ACC112 (cell line): ENCODE results near the gene AAK1.
"Not testable (repeated sequence)": the region's sequence is repeated elsewhere in the genome, so short reads cannot be mapped to it uniquely, and the experiment has no call there.

Experiments used
- H2AFZ ChIP-seq: fragments of 200-600 bp; sonication (generic); one replicate; pipeline ENCODE4 v1.6.0; 2017; ENCODE audit warnings: antibody characterized with exemption, low read length; ENCODE audit not compliant: unreplicated experiment
- H3K27ac ChIP-seq: fragments of 200-600 bp; sonication (generic); 2 replicates; pipeline ENCODE4 v1.5.1; 2014; ENCODE audit warnings: low read depth, mild to moderate bottlenecking, antibody characterized with exemption, low read length, moderate library complexity
- H3K27me3 ChIP-seq: fragments of 200-600 bp; sonication (generic); 2 replicates; pipeline ENCODE4 v1.6.1; 2014; ENCODE audit warnings: mild to moderate bottlenecking, antibody characterized with exemption, low read length, moderate library complexity, mixed read lengths; ENCODE audit not compliant: insufficient read depth
- H3K36me3 ChIP-seq: fragments of 200-600 bp; sonication (generic); 2 replicates; pipeline ENCODE4 v1.6.1; 2016; ENCODE audit warnings: mild to moderate bottlenecking, antibody characterized with exemption, low read length, moderate library complexity, mixed read lengths; ENCODE audit not compliant: insufficient read depth
- H3K4me1 ChIP-seq: fragments of 200-600 bp; sonication (generic); one replicate; pipeline ENCODE4 v1.6.1; 2016; ENCODE audit warnings: low read length, mixed read lengths; ENCODE audit not compliant: insufficient read depth, unreplicated experiment, control insufficient read depth
- H3K4me3 ChIP-seq: fragments of 200-600 bp; sonication (generic); 2 replicates; pipeline ENCODE4 v1.5.1; 2014; ENCODE audit warnings: mild to moderate bottlenecking, low read depth, low read length
- H3K79me2 ChIP-seq: fragments of 200-600 bp; sonication (generic); one replicate; pipeline ENCODE4 v1.6.0; 2016; ENCODE audit warnings: low read length; ENCODE audit not compliant: control insufficient read depth, unreplicated experiment, insufficient read depth

Gene AAK1

DNA sequence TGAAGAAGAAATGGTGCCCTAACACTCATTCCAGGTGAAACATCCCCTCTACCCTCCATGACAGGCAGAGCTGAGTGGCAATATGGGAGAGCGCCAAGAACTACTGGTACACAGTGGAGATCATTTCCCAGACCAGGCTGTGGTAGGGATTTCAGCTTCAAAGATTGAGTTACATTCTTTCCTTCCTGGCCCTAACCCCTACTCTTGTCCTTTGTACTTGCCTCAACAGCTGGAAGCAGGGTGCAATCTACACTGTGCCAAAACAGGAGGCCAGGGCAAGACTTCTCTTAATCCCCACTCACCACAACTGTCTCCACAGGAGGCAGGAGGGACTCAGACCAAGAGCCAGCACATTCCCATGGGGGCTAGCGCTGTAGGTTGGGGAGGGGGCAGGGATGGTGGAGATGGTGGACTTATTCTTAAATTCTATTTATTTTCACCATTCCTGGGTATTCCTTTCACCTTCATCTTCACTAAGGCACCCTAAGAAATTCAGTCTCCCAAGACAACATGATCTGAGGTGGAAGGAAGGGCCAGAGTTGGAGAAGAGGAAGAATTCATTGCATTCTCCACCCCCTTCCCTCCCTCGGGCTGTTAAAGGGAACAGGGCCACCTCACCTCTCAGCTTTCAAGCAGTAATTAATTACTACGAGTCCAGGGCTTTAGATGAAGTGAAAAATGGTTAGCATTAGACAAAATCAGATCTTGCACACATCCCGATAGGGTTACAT lies 65.9 kb downstream of the AAK1 start:
- Histone ChIP-seq H3K4me3 (no peak overlapping the region), H3K27ac (no peak overlapping the region), H3K27me3 (no peaks in the 10 kb centered on the region), H3K79me2 (peaks cover 61% of the 10 kb centered on the region), H3K4me1 (peaks cover 15% of the 10 kb centered on the region), H3K36me3 (no peaks in the 10 kb centered on the region), H2AFZ (no peak overlapping the region)

DNA sequence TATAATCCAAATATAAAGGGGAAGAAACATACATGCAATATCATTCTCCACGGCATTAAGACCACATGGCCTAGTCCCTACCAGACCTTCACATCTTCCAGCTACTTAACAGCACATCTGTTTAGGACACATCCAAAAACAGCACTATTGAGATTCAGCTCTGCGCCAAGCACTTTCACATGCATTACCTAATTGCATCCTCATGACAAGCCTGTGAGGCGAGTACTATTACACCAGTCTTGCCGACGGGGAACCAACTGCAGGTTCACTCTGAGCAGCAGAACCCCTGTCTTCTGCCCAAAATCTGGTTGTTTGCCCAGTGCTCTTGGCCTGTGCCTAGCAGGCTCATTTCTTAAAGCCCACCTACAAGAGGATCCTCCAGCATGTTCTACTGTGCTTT lies 66.7 kb downstream of the AAK1 start:
- Histone ChIP-seq H2AFZ (no peak overlapping the region), H3K27ac (no peak overlapping the region), H3K36me3 (no peaks in the 10 kb centered on the region), H3K79me2 (peaks cover 60% of the 10 kb centered on the region), H3K4me3 (no peak overlapping the region), H3K27me3 (no peaks in the 10 kb centered on the region), H3K4me1 (peaks cover 8% of the 10 kb centered on the region)

GRCh38 chr2:69575926-69576325 lies 67.6 kb downstream of the AAK1 start:
- Histone ChIP-seq H3K4me1 (peaks cover 7% of the 10 kb centered on the region), H3K27me3 (no peaks in the 10 kb centered on the region), H3K79me2 (peaks cover 69% of the 10 kb centered on the region)

DNA sequence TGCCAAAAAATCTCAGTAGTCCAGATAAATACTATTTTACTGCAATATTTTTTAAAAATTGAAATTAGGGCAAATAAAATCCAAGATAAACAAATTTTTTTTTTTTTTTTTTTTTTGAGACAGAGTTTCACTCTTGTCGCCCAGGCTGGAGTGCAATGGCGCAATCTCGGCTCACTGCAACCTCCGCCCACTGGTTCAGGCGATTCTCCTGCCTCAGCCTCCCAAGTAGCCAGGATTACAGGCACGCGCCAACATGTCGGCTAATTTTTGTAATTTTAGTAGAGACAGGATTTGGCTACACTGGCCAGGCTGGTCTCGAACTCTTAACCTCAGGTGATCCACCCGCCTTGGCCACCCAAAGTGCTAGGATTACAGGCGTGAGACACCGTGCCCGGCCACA lies 68.2 kb downstream of the AAK1 start:
- H3K36me3 ChIP-seq, H3K4me1 ChIP-seq, H3K27ac ChIP-seq, H2AFZ ChIP-seq, H3K27me3 ChIP-seq, H3K4me3 ChIP-seq: not testable (repeated sequence)
- H3K79me2 ChIP-seq: peaks cover 69% of the 10 kb centered on the region

More at GRCh38 chr2:69575926-69576325, 67.6 kb downstream of the AAK1 start:
- Histone ChIP-seq H3K4me3 (no peak overlapping the region), H3K27ac (no peak overlapping the region), H3K36me3 (no peaks in the 10 kb centered on the region), H2AFZ (no peak overlapping the region)

GRCh38 chr2:69572641-69573040 lies 70.9 kb downstream of the AAK1 start:
- H3K27ac ChIP-seq: peak overlapping the region; percentile 72
- H2AFZ ChIP-seq: no peak overlapping the region
- H3K36me3 ChIP-seq: no peaks in the 10 kb centered on the region
- H3K79me2 ChIP-seq: peaks cover 68% of the 10 kb centered on the region
- H3K4me3 ChIP-seq: peak overlapping the region; percentile 7; the same call in 1 of the 2 replicates
- no peaks in the 10 kb centered on the region for H3K27me3 ChIP-seq
- H3K4me1 ChIP-seq: peaks cover 11% of the 10 kb centered on the region

DNA sequence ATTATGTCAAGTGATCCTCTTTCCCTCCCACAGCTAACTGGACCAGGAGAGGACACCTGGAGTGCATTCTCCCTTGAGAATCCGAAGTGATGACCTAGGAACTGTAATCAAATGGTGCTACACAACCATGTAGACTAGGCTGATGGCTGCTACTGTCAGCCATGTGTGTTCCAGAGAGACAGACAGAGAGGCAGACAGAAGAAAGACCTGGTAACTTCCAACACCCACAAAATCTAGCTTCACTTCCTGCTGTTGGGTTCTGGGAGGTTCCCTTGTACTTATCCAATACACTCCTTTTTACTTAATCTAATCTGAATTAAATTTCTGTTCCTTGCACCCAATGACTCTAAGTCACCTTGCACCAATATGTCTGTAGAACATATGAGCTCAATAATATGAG lies 72.3 kb downstream of the AAK1 start:
- Histone ChIP-seq H3K4me3 (no peak overlapping the region), H2AFZ (no peak overlapping the region), H3K4me1 (peaks cover 21% of the 10 kb centered on the region), H3K27ac (no peak overlapping the region), H3K27me3 (no peaks in the 10 kb centered on the region), H3K36me3 (no peaks in the 10 kb centered on the region), H3K79me2 (peaks cover 61% of the 10 kb centered on the region)

DNA sequence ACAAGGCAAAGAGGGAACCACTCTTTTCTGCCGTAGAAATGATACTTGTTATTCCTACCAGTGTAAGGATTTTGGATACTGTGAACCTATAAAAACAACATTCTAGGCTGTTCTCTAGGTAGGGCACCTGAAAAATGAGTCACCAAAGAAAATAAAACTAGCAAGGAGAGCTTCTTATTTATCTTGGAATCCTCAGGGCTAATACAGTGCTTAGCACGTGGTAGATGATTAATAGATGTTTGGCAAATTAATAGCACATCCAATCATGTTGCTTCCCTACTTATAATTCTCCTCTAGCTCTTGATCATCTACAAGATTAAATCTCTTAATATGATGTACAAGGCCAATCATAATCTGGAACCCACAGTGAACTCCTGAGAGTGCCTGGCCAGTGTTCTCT lies 73.1 kb downstream of the AAK1 start:
- H2AFZ ChIP-seq: no peak overlapping the region
- H3K4me3 ChIP-seq: no peak overlapping the region
- H3K36me3 ChIP-seq: no peaks in the 10 kb centered on the region
- H3K4me1 ChIP-seq: peaks cover 21% of the 10 kb centered on the region
- H3K27me3 ChIP-seq: no peaks in the 10 kb centered on the region
- no peak overlapping the region for H3K27ac ChIP-seq
- H3K79me2 ChIP-seq: peaks cover 62% of the 10 kb centered on the region

GRCh38 chr2:69567909-69568300 lies 75.6 kb downstream of the AAK1 start:
- no peak overlapping the region for H2AFZ ChIP-seq
- no peak overlapping the region for H3K27ac ChIP-seq
- peaks cover 14% of the 10 kb centered on the region for H3K4me1 ChIP-seq
- no peaks in the 10 kb centered on the region for H3K36me3 ChIP-seq
- no peaks in the 10 kb centered on the region for H3K27me3 ChIP-seq
- H3K4me3 ChIP-seq: no peak overlapping the region
- peaks cover 75% of the 10 kb centered on the region for H3K79me2 ChIP-seq

GRCh38 chr2:69567157-69567908 lies 76.2 kb downstream of the AAK1 start:
- Histone ChIP-seq H3K27ac (no peak overlapping the region), H3K4me1 (peaks cover 14% of the 10 kb centered on the region), H3K79me2 (peaks cover 74% of the 10 kb centered on the region)

GRCh38 chr2:69566669-69567068 lies 76.9 kb downstream of the AAK1 start:
- Histone ChIP-seq H3K79me2 (peaks cover 75% of the 10 kb centered on the region), H3K4me3 (no peak overlapping the region), H3K27ac (no peak overlapping the region), H3K27me3 (no peaks in the 10 kb centered on the region), H2AFZ (no peak overlapping the region), H3K36me3 (no peaks in the 10 kb centered on the region), H3K4me1 (peaks cover 14% of the 10 kb centered on the region)

More at GRCh38 chr2:69567157-69567908, 76.2 kb downstream of the AAK1 start:
- H3K4me3 ChIP-seq: no peak overlapping the region
- no peaks in the 10 kb centered on the region for H3K27me3 ChIP-seq
- H3K36me3 ChIP-seq: no peaks in the 10 kb centered on the region
- no peak overlapping the region for H2AFZ ChIP-seq

DNA sequence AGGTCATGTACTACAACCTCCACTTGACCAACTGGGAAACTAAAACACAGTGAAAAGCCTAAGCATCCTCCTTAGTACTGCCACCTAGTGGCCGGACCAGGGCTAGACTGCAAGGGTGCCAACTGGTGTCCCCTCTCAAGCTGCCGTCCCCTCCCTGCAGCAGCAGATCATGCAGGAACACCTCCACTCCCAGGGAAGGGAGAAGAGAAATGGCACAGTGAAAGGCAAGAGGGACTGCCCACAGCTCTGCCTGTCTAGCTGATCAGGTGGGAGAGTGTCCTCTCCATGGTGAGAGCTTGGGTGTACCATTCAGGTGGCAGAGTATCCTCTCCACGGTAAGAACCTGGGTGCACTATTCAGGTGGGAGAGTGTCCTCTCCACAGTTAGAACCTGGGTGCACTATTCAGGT lies 78.1 kb downstream of the AAK1 start:
- H3K4me1 ChIP-seq: peaks cover 14% of the 10 kb centered on the region
- H3K27me3 ChIP-seq: no peaks in the 10 kb centered on the region

More for the DNA sequence above, 78.1 kb downstream of the AAK1 start:
- Histone ChIP-seq H3K27ac (no peak overlapping the region), H3K36me3 (no peaks in the 10 kb centered on the region), H3K4me3 (no peak overlapping the region), H2AFZ (no peak overlapping the region), H3K79me2 (peaks cover 65% of the 10 kb centered on the region)
